IMR-90 (cell line): ENCODE data around the gene KCNH4. TPM values are rescaled to one million over a fixed set of nuclear protein-coding genes. Genes with fewer than 3 reads are reported as not detected.

Experiments used
- ATAC-seq: fragments of 200-7000 bp; cut with Tn5 transposase; 2 replicates; pipeline ENCODE4 v1.9.1; 2020; ENCODE audit warnings: low read depth, mild to moderate bottlenecking, moderate library complexity
- BruUV-seq: library from RNA; stranded (reverse); fragments of 400-500 nt; replicated peaks from 2 replicates; lab custom pipeline; 2021; lab: Mats Ljungman, UMichigan
- CTCF ChIA-PET: fragments of 300-600 bp; formaldehyde crosslinking; extraction: SDS; loops from one replicate; lab custom pipeline; 2021; ENCODE audit warnings: antibody characterized with exemption; lab: Yijun Ruan, JAX
- POLR2A ChIA-PET: fragments of 300-600 bp; sonication (Branson Sonifier 250); formaldehyde crosslinking; loops from one replicate; lab custom pipeline; 2022; ENCODE audit warnings: antibody characterized with exemption; ENCODE audit not compliant: unreplicated experiment; lab: Charles Lee
- DNase-seq: peaks from one replicate; pipeline ENCODE4 v3.0.0; 2013
- H2AFZ ChIP-seq: replicated peaks from 2 replicates; pipeline ENCODE3; 2013; ENCODE audit warnings: low read length, mild to moderate bottlenecking; ENCODE audit not compliant: poor library complexity
- H2AK5ac ChIP-seq: 2 replicates; pipeline ENCODE4 v1.6.1; 2013; ENCODE audit warnings: low read depth, low read length, inconsistent platforms
- H2AK9ac ChIP-seq: replicated peaks from 2 replicates; pipeline ENCODE3; 2013; ENCODE audit warnings: mild to moderate bottlenecking, low read depth, low read length, moderate library complexity; ENCODE audit not compliant: poor library complexity
- H2BK120ac ChIP-seq: 2 replicates; pipeline ENCODE4 v1.6.1; 2013; ENCODE audit warnings: low read depth, low read length, inconsistent platforms
- H2BK15ac ChIP-seq: 3 replicates; pipeline ENCODE4 v1.6.1; 2013; ENCODE audit warnings: low read depth, low read length, inconsistent platforms
- H2BK20ac ChIP-seq: 2 replicates; pipeline ENCODE4 v1.6.1; 2013; ENCODE audit warnings: low read depth, mild to moderate bottlenecking, inconsistent platforms, low read length, moderate library complexity
- H2BK5ac ChIP-seq: 2 replicates; pipeline ENCODE4 v1.6.1; 2013; ENCODE audit warnings: mild to moderate bottlenecking, low read depth, low read length, inconsistent platforms; ENCODE audit not compliant: poor library complexity, severe bottlenecking
- H3K14ac ChIP-seq: replicated peaks from 2 replicates; pipeline ENCODE4 v1.6.1; 2013; ENCODE audit warnings: low read depth, low read length, inconsistent platforms
- H3K18ac ChIP-seq: 2 replicates; pipeline ENCODE4 v1.6.1; 2013; ENCODE audit warnings: low read depth, low read length, control low read depth
- H3K23ac ChIP-seq: 2 replicates; pipeline ENCODE4 v1.6.1; 2013; ENCODE audit warnings: low read depth, low read length, inconsistent platforms
- H3K27ac ChIP-seq: 2 replicates; pipeline ENCODE4 v1.5.1; 2013; ENCODE audit warnings: mild to moderate bottlenecking, control low read depth, low read length; ENCODE audit not compliant: insufficient read depth
- H3K27me3 ChIP-seq: 2 replicates; pipeline ENCODE4 v1.6.1; 2013; ENCODE audit warnings: low read length; ENCODE audit not compliant: control insufficient read depth, insufficient read depth
- H3K36me3 ChIP-seq: 2 replicates; pipeline ENCODE4 v1.6.1; 2013; ENCODE audit warnings: low read length, mixed read lengths; ENCODE audit not compliant: control insufficient read depth, insufficient read depth
- H3K4ac ChIP-seq: 2 replicates; pipeline ENCODE4 v1.6.1; 2013; ENCODE audit warnings: low read depth, low read length, inconsistent platforms
- H3K4me1 ChIP-seq: 2 replicates; pipeline ENCODE4 v1.6.1; 2013; ENCODE audit warnings: low read length, mixed read lengths; ENCODE audit not compliant: control insufficient read depth, insufficient read depth
- H3K4me2 ChIP-seq: 2 replicates; pipeline ENCODE4 v1.6.1; 2013; ENCODE audit warnings: low read depth, mild to moderate bottlenecking, control low read depth, low read length, moderate library complexity
- H3K4me3 ChIP-seq: 2 replicates; pipeline ENCODE4 v1.5.1; 2013; ENCODE audit warnings: low read depth, mild to moderate bottlenecking, control low read depth, low read length, moderate library complexity; ENCODE audit not compliant: insufficient read depth
- H3K56ac ChIP-seq: 2 replicates; pipeline ENCODE4 v1.6.1; 2013; ENCODE audit warnings: low read length, inconsistent platforms; ENCODE audit not compliant: insufficient read depth; ENCODE audit errors: extremely low read depth
- H3K79me1 ChIP-seq, 2 experiments: 2 replicates each; pipeline ENCODE4 v1.6.1; 2013; ENCODE audit warnings: low read length in 2 of 2, inconsistent platforms in 1 of 2, low read depth in 1 of 2
- H3K9ac ChIP-seq: 2 replicates; pipeline ENCODE4 v1.6.1; 2013; ENCODE audit warnings: low read depth, low read length, control low read depth
- H3K9me1 ChIP-seq: 2 replicates; pipeline ENCODE4 v1.6.1; 2013; ENCODE audit warnings: low read length, inconsistent platforms; ENCODE audit not compliant: insufficient read depth
- H3K9me3 ChIP-seq: 2 replicates; pipeline ENCODE4 v1.6.1; 2013; ENCODE audit warnings: low read length; ENCODE audit not compliant: control insufficient read depth, insufficient read depth
- H4K20me1 ChIP-seq: 2 replicates; pipeline ENCODE4 v1.6.1; 2013; ENCODE audit warnings: low read length, inconsistent platforms; ENCODE audit not compliant: insufficient read depth
- H4K5ac ChIP-seq: 2 replicates; pipeline ENCODE4 v1.6.1; 2013; ENCODE audit warnings: mild to moderate bottlenecking, low read depth, low read length, control low read depth
- H4K8ac ChIP-seq, 2 experiments: 2 replicates each; pipeline ENCODE4 v1.6.1; 2013; ENCODE audit warnings: low read depth in 2 of 2, low read length in 2 of 2, control low read depth in 1 of 2, inconsistent platforms in 1 of 2
- H4K91ac ChIP-seq: 2 replicates; pipeline ENCODE4 v1.6.1; 2013; ENCODE audit warnings: low read depth, low read length, inconsistent platforms; ENCODE audit not compliant: insufficient read depth
- BHLHE40 ChIP-seq: fragments of 150-350 bp; IDR thresholded peaks from 2 replicates; pipeline ENCODE4 v1.6.1; 2016; ENCODE audit warnings: mild to moderate bottlenecking, low read depth, low read length
- CEBPB ChIP-seq: IDR thresholded peaks from 2 replicates; pipeline ENCODE4 v1.6.1; 2012; ENCODE audit warnings: low read depth, low read length, improper control_type of control experiment
- CHD1 ChIP-seq: IDR thresholded peaks from 2 replicates; pipeline ENCODE4 v1.6.1; 2012; ENCODE audit warnings: low read depth, low read length, improper control_type of control experiment
- CTCF ChIP-seq: conservative IDR thresholded peaks from 2 replicates; pipeline ENCODE4 v1.5.1; 2012; ENCODE audit warnings: mild to moderate bottlenecking, low read depth, low read length, improper control_type of control experiment
- ELK1 ChIP-seq: fragments of 150-350 bp; IDR thresholded peaks from 2 replicates; pipeline ENCODE4 v1.6.1; 2016; ENCODE audit warnings: low read depth, mild to moderate bottlenecking, low read length, moderate library complexity, borderline replicate concordance
- FOS ChIP-seq: fragments of 150-350 bp; IDR thresholded peaks from 2 replicates; pipeline ENCODE4 v1.6.1; 2016; ENCODE audit warnings: low read depth, low read length
- MAFK ChIP-seq: IDR thresholded peaks from 2 replicates; pipeline ENCODE4 v1.6.1; 2012; ENCODE audit warnings: low read depth, low read length, improper control_type of control experiment
- MAZ ChIP-seq: IDR thresholded peaks from 2 replicates; pipeline ENCODE4 v1.6.1; 2012; ENCODE audit warnings: low read depth, mild to moderate bottlenecking, low read length, improper control_type of control experiment, moderate library complexity, borderline replicate concordance
- MXI1 ChIP-seq: IDR thresholded peaks from 2 replicates; pipeline ENCODE4 v1.6.1; 2012; ENCODE audit warnings: low read depth, mild to moderate bottlenecking, low read length, moderate library complexity, borderline replicate concordance
- NFE2L2 ChIP-seq: fragments of 150-350 bp; IDR thresholded peaks from 2 replicates; pipeline ENCODE4 v1.6.1; 2016; ENCODE audit warnings: low read depth, mild to moderate bottlenecking, low read length
- POLR2A ChIP-seq: IDR thresholded peaks from 2 replicates; pipeline ENCODE4 v1.6.1; 2012; ENCODE audit warnings: mild to moderate bottlenecking, low read depth, low read length
- RAD21 ChIP-seq: IDR thresholded peaks from 2 replicates; pipeline ENCODE4 v1.6.1; 2012; ENCODE audit warnings: low read length, improper control_type of control experiment
- RCOR1 ChIP-seq: IDR thresholded peaks from 2 replicates; pipeline ENCODE4 v1.6.1; 2012; ENCODE audit warnings: mild to moderate bottlenecking, low read length, improper control_type of control experiment; ENCODE audit not compliant: insufficient replicate concordance
- RFX5 ChIP-seq: IDR thresholded peaks from 2 replicates; pipeline ENCODE4 v1.8.0; 2012; ENCODE audit warnings: low read depth, mild to moderate bottlenecking, low read length, moderate library complexity
- SMC3 ChIP-seq: fragments of 150-350 bp; IDR thresholded peaks from 2 replicates; pipeline ENCODE4 v1.6.1; 2016; ENCODE audit warnings: low read depth, mild to moderate bottlenecking, antibody characterized with exemption, low read length, moderate library complexity
- WGBS, 2 experiments: methylation state at CpG; one replicate each; pipeline versions ENCODE4 v1.1.5 to v1.1.7; 2013; ENCODE audit warnings: missing lambda C conversion rate in 2 of 2; ENCODE audit not compliant: insufficient read length in 1 of 2; ENCODE audit errors: extremely low coverage in 2 of 2; 5-methylcytosine and 5-hydroxymethylcytosine counted together
- dilution Hi-C: fragments of 300-500 bp; cut with HindIII; formaldehyde crosslinking; loops from one replicate; pipeline ENCODE4 v1.14.3; 2018; ENCODE audit warnings: low sequenced_read_pairs; ENCODE audit not compliant: unreplicated experiment
- in situ Hi-C: fragments of 300-500 bp; cut with MboI; formaldehyde crosslinking; loops from 3 replicates; pipeline ENCODE4 v1.14.3; 2019; ENCODE audit warnings: low sequenced_read_pairs, inconsistent platforms, mixed read lengths
- intact Hi-C: fragments of 100-400 bp; cut with micrococcal nuclease; formaldehyde crosslinking; loops from 2 replicates; pipeline ENCODE4 v1.10.0; 2022
- polyA plus RNA-seq, 3 experiments: library from polyadenylated mRNA; depleted of rRNA; stranded (reverse); fragments of >200 nt; gene quantifications; 2 replicates each; pipeline ENCODE4 v1.2.3, GENCODE V29; 2012; ENCODE audit warnings: low replicate concordance in 1 of 3
- total RNA-seq: library from RNA; depleted of rRNA; stranded (reverse); fragments of >200 nt; gene quantifications from 2 replicates; pipeline ENCODE4 v1.2.3, GENCODE V29; 2012
- TF ChIP-seq, protein P1 (sequence below): fragments of 150-350 bp; IDR thresholded peaks from 2 replicates; pipeline ENCODE4 v1.6.1; 2017; ENCODE audit warnings: mild to moderate bottlenecking, antibody characterized with exemption, low read length, low read depth

KCNH4 gene
- total and polyA plus RNA-seq, 2 of the 4 experiments (the other 2 are of a cell fraction): 0.03 TPM; not detected in 1

GRCh38 chr17:42189651-42189965 lies 8.7 kb upstream of the KCNH4 start:
- CTCF ChIA-PET: no interaction called here
- H2AK5ac ChIP-seq: no peak overlapping the region
- no peak overlapping the region for H3K4me2 ChIP-seq
- no peaks in the 10 kb centered on the region for H3K4me1 ChIP-seq
- no peak overlapping the region for H2AK9ac ChIP-seq
- no peak overlapping the region for H2BK15ac ChIP-seq
- no peak overlapping the region for H2BK120ac ChIP-seq
- H3K14ac ChIP-seq: no peak overlapping the region
- H3K79me1 ChIP-seq: peaks cover 0 to 8% of the 10 kb centered on the region in 2 experiments; a peak in 1 of 4 replicates
- no peak overlapping the region for H3K23ac ChIP-seq
- POLR2A ChIA-PET: no interaction called here
- H3K27me3 ChIP-seq: no peaks in the 10 kb centered on the region; the same call in 1 of the 2 replicates
- no peak overlapping the region for H3K56ac ChIP-seq
- intact Hi-C loops (no loop called here), dilution Hi-C loops (no loop called here), in situ Hi-C loops (no loop called here)
- H3K4me3 ChIP-seq: no peak overlapping the region
- H2AFZ ChIP-seq: no peak overlapping the region
- no peak overlapping the region for H4K91ac ChIP-seq
- no peak overlapping the region for H3K4ac ChIP-seq
- peaks cover 10% of the 10 kb centered on the region; the same call in 1 of the 2 replicates for H3K9me1 ChIP-seq
- H3K9ac ChIP-seq: no peak overlapping the region
- H3K36me3 ChIP-seq: no peaks in the 10 kb centered on the region
- H2BK5ac ChIP-seq: no peak overlapping the region
- WGBS, 2 experiments: 80% methylated on average over 1 of the region's 11 CpGs; no CpG with 5 or more reads in 1 of the 2 experiments
- DNase-seq (no peak), ATAC-seq (no peak)
- H4K5ac ChIP-seq: no peak overlapping the region
- no peak overlapping the region for H3K18ac ChIP-seq
- H2BK20ac ChIP-seq: no peak overlapping the region
- BruUV-seq: no TSS peak
- H3K9me3 ChIP-seq: no peaks in the 10 kb centered on the region
- TF ChIP-seq MAZ (no peak), POLR2A (no peak), CTCF (no peak), NFE2L2 (no peak), SMC3 (no peak), ELK1 (no peak), CHD1 (no peak), RFX5 (no peak), BHLHE40 (no peak), FOS (no peak), RAD21 (no peak), MXI1 (no peak), CEBPB (no peak), MAFK (no peak), RCOR1 (no peak)
- TF ChIP-seq, protein P1, sequence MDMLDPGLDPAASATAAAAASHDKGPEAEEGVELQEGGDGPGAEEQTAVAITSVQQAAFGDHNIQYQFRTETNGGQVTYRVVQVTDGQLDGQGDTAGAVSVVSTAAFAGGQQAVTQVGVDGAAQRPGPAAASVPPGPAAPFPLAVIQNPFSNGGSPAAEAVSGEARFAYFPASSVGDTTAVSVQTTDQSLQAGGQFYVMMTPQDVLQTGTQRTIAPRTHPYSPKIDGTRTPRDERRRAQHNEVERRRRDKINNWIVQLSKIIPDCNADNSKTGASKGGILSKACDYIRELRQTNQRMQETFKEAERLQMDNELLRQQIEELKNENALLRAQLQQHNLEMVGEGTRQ: no peak
- H4K8ac ChIP-seq: no peak overlapping the region
- no peak overlapping the region for H3K27ac ChIP-seq
- H4K20me1 ChIP-seq: no peaks in the 10 kb centered on the region
